Omental fat pad (tissue), 4 donors: ENCODE results near the gene BABAM2. TPM values are rescaled to one million over a fixed set of nuclear protein-coding genes. Genes with fewer than 3 reads are reported as not detected.
A peak's percentile ranks its signal among the peaks of the same experiment; 100 is the strongest.

Experiments used
- ATAC-seq: fragments of 150-250 bp; one replicate; pipeline ENCODE4 v1.9.1; 2016; ENCODE audit warnings: mild to moderate bottlenecking, moderate library complexity; ENCODE audit not compliant: low FRiP score
- DNase-seq: peaks from one replicate; pipeline ENCODE4 v3.0.0-alpha.2; 2019; ENCODE audit warnings: low spot score
- total RNA-seq, 4 donors: library from RNA; depleted of rRNA; stranded (reverse); fragments of >200 nt; gene quantifications; one replicate each; pipeline ENCODE4 v1.1.0, GENCODE V29; 2016
- TF ChIP-seq, protein P1 (sequence below), 3 donors: fragments of 450-650 bp; IDR thresholded peaks; one replicate each; pipeline ENCODE4 v1.5.1; 2016 to 2017; ENCODE audit warnings: antibody characterized with exemption in 3 of 3, mild to moderate bottlenecking in 3 of 3, moderate library complexity in 2 of 3

The BABAM2 gene
- total RNA-seq, 4 donors from 2014 or later: 29.2 to 41.0 (median 36.5) TPM

DNA sequence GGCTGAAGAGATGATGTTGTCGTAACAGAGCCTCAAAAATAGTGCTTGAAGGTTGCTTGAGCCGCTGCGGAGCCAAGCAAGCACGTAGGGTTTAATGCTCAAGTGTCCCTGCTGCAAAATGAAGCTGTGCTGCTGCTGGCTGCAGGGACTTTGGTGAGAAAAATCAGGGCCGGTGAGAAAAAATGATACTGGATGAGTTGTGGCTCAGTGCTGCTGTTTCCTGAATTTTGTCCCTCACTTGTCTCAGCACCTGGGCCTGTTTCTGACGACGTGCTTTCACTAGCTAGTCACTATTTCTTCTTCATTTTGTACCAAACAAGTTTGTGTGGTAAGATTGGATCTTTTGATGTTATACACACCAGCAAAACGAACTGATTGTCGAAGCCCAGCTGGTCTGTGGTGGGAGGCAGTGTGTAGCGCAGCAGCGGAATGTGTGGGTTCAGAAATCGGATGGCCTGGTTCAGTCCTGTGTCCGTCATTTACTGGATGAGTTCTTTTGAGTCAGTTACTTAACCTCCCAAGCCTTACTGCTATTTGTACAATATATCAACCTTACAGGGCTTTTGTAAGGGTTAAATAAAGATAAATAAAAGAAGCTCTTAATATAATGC is 329.3 kb downstream of the BABAM2 start:
- TF ChIP-seq, protein P1, sequence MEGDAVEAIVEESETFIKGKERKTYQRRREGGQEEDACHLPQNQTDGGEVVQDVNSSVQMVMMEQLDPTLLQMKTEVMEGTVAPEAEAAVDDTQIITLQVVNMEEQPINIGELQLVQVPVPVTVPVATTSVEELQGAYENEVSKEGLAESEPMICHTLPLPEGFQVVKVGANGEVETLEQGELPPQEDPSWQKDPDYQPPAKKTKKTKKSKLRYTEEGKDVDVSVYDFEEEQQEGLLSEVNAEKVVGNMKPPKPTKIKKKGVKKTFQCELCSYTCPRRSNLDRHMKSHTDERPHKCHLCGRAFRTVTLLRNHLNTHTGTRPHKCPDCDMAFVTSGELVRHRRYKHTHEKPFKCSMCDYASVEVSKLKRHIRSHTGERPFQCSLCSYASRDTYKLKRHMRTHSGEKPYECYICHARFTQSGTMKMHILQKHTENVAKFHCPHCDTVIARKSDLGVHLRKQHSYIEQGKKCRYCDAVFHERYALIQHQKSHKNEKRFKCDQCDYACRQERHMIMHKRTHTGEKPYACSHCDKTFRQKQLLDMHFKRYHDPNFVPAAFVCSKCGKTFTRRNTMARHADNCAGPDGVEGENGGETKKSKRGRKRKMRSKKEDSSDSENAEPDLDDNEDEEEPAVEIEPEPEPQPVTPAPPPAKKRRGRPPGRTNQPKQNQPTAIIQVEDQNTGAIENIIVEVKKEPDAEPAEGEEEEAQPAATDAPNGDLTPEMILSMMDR (IDR thresholded peaks at IDR 0.05): no peak
- DNase-seq: no peak
- no peak for ATAC-seq

DNA sequence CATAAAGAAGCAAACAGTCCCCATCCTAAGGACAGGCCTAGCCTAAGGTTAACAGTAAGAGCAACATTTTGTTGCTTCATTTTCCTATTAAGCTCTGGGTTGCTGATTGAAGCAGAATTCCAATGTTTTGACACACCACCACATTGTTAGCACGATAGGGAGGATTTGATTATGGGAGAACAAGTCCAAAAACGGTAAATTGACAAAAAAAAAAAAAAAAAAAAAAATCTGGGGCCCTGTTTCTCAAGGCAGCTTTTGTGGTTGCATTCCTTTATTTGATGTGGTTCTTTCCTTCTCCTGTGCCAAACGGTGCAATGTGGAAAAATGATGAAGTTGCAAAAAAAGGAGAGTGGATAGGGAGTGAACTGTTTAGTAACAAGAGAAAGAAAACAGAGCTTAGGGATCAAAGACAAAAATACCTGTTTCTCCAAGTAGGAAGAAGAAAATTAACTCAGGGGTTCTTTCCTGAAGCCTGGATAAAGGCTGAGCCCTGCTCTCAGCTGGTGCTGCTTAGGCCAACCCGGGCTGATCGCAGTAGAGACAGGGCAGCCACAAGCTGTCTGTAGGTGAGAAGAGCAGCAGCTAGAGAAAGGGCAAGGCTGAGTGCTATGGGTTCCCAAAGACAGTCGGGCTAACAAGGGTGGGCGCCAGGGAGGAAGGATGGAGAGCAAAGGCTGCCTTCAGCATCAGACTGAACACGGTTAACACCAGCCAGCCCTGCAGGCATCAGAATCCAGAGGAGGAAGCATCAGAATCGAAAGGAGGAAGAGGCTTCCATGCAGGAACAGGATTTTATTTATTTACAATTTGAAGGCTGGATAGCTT is 334.3 kb downstream of the BABAM2 start:
- ATAC-seq (peak; percentile 64), DNase-seq (no peak)
- TF ChIP-seq, protein P1 (IDR thresholded peaks at IDR 0.05): no peak

DNA sequence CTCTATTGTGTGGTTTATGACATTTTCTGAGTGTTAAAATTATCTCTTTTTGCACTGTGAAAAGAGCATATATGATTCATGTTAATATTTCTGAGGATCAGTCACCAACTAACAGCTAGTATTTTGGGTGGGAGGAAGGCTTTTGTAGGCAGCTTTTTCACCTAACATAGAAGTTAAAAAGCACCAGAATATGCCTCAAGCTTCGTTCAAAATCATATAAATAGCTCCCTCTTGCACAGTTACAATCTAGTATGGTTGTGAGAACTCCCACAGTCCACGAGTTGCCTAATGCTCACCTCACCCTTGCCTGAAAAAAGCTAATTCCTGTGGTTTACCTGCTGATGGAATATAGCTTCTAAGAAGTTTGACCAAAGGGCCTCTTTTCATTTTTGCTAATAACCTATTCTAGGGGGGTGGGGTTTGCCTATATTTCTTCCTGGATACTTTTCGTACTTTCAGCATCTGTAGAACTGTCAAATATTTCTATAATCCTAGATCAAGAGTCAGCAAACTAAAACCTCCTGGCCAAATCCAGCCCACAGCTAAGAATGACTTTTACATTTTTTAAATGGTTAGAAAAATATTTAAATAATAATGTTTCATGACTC is 335.0 kb downstream of the BABAM2 start:
- DNase-seq (no peak), ATAC-seq (peak; percentile 58)
- TF ChIP-seq, protein P1 (IDR thresholded peaks at IDR 0.05): no peak

DNA sequence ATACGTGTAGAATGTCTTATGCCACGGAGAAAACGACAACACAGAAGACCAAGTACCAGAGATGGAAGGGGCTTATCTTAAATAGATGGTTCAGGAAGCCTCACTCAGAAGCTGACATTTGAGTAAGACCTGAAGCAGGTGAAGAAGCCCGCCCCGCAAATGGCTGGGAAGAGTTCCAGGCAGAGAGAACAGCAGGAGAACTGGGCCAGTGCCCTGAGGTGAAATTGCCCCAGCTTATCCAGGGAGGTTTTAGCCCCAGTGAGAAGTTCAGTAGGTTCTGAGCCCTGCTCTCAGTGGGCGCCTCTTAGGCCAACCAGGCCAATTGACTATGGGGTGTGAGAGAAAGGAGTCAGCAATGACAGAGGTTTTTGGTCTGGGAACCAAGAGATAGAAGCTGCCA is 336.0 kb downstream of the BABAM2 start:
- DNase-seq (no peak), ATAC-seq (no peak)
- TF ChIP-seq, protein P1 (IDR thresholded peaks at IDR 0.05): no peak

DNA sequence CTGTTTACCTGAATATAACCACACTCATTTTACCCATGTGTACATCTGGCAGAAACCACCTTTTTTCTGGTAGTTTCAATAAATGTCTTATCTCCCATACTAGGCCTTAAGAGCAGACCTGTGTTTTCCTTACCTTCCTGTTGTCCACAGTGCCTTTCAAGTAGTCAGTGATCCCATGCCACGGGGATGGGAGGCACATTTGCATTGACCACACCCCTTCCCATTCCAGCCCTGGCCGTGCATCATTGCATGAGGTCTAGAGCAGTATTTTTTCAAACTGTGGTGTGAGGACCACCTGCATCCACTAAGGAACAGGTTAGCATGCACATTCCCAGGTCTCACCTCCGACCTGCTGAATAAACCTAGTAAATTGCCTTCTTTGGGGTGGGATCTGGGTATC is 337.0 kb downstream of the BABAM2 start:
- TF ChIP-seq, protein P1 (IDR thresholded peaks at IDR 0.05): no peak
- DNase-seq: no peak

DNA sequence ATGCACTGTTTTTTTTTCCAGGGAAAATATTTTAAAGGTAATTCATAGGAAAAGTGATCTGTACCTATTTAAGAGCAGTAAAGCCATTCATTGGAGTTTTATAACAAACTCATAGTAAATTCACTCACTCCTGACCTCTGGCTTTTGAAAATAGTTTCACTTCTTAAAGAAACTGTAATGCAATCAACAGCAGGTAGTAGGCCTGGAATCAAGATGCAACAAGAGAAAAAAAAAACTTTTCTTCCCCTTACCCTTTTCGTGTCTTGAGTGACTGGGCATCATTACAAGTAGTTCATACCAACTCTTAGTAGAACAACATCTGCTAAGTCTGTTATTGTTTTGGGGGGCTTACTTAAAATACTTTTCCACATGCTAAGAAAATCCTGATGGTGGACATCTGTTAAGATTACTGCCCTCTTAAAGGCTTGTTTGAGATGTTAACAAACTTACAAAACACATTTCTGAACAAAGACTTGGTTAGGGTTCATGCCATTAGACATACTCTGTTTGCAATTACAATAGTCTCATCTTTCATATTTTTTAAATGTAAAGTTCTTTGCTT is 338.0 kb downstream of the BABAM2 start:
- TF ChIP-seq, protein P1 (IDR thresholded peaks at IDR 0.05): no peak
- ATAC-seq (no peak), DNase-seq (no peak)

More for the DNA sequence above, 337.0 kb downstream of the BABAM2 start:
- ATAC-seq: no peak
